NCI-H2081 (cell line): ENCODE results near the gene INHBB.

Source experiments
- DNase-seq, 2 experiments: peaks; one replicate each; lab custom pipeline; 2025; lab: John Stamatoyannopoulos, UW

INHBB gene

DNA sequence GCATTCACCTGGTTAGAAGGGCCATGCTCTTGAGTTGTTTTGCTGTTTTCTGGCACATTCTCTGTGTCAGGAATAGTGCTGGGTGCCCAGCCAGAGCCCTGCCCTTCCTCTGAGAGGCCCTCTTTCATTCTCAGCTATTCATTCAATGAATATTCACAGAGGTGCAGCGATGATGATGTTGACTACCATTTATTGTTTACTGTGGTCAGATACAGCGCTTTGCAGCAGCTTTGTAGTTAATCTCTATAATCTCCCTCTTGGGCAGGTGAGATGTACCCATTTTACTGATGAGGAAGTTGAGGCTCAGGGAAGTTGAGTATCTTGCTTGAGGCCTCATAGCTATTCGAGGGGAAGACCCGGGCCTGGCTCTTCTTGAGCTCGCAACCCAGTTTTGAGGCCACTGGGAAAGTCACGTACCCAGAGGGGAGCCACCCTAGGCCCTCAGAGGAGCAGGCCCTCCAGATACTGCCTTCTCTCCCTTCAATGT is 9.9 kb downstream of the INHBB start:
- no peak for DNase-seq

DNA sequence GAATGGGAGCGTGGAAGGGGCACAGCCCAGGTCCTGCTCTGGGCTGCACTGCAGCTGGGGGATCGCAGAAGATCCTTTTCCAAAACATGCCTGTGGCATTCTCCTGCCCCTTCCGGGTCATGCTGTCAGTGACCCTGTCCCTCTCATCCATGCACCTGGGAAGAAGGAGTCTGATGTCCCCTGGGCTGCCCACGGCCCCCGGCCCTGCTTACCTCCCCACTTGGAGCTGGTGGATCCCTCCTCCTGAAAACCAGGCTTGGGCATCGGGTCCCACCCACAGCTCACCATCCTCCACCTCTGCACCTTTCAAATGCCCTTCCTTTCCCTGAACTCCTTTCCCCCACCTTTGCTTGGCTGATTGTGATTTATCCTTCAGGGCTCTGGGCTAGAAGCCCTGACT is 11.8 kb downstream of the INHBB start:
- no peak for DNase-seq

DNA sequence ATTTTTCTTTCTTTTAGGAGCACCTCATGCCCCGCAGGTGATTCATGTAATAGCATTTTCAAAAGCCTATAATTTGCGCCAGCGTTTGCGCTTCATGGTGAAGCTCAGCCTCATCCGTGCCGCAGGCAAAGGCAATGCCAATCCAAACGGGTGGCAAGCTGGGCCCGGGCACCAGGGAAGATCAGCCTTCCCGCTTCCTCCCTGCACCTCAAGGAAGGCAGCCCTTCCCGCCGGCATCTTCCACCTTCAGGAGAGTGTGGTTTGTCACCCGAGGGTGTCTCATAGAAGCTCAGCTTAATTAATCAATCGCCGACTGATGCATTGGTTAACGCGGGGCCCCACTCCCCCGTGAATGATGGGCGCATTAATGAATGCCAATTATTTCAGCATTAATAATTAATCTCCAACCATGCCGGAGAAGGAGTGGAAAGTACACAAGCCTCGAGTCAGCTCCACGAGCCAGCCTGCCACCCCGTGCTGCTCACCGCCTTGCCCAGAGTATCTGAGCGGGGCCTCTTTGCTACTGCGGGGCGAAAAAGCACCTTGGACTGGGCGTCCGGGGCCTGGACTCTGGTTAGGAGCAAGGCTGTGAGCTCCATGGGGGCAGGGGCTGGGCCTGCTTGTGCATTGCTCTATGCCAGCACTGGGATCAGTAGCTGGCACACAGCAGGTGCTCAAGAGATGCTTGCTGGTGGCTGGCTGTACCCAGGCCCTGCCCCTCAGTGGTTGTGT is 13.0 kb downstream of the INHBB start:
- DNase-seq = peak in 1 of 2 experiments; percentile 44

DNA sequence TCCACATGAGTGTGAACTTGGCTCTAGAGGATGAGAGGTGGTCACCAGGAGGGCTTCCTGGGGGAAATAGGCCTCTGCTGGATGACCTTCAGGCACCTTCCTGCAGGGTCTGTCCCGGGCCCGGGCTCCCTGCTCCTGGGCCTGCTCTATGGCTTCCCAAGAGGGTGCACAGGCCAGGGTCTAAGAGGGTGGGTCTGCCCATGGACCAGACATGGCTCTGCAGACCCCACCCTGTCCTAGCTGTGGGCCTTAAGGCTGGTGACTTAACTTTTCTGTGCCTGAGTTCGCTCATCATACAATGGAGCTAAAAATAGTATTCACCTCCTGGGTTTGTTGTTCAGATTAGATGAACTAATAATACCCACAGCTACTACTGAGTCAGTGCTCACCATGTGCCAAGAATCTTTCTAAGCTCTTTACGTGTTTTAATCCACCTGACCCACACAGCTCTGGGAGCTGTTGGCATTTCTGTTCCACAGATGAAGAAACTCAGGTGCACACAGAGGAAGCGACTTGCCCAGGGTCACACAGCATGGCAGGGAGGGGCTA is 14.4 kb downstream of the INHBB start:
- DNase-seq = no peak

DNA sequence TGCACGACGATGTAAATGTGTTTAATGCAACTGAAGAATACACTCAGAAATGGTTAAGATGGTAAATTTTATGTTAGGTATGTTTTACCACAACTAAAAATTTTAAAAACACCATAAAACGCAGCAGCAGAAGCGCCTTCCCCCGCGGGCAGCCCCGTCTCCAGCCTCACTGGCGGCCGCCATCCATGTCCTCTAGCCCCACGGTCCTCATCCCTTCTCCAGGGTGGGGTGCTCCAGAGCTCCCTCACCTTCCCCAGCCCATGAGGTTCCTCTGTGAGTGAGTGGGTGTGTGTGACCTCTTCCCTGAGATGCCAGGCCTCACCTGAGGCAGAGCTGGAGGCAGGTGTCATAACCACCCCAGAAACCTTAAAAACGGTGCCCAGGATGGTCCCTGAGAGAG is 17.0 kb downstream of the INHBB start:
- no peak for DNase-seq

DNA sequence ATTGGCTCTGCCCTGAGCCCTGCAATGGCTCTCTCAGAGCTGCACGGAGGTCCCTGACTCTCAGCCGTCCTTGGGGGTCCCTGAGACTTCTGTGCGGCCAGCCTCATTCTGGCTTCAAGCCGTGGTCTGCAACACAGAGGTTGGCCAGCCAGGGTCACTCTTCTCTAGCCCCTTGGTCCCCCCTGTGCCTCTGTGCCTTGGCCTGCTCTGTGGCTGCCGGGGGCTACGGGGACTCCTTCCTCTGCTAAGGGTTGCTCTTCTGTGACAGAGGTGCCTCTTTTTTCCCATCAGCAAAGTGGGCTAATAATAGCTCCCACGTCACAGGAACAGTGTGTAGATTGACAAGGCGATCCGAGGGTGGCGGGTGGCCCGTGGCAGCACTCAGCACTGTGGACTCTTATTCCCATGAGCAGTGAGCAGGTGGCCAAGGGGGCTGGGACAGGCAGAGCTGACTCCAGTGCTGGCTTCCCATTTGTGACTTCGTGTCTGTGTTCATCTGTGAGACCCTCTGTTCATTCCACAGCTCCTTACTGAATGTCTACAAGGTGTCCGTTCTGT is 19.4 kb downstream of the INHBB start:
- DNase-seq = no peak

DNA sequence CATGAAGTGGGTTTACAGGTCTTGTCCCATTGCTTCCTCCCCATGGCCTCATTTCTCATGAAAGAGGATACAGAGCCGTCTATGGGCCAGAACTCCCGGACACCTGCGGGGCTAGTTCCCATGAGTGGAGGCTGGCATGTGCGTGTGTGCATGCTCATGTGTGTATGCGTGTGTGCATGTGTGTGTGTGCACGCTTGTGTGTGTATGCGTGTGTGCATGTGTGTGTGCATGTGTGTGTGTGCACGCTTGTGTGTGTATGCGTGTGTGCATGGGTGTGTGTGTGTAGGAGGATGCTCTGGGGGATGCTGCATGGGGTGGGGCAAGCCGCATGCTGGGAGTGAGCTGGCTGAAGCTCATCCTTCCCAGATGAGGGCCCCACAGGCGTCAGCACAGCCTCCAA is 20.8 kb downstream of the INHBB start:
- no peak for DNase-seq

DNA sequence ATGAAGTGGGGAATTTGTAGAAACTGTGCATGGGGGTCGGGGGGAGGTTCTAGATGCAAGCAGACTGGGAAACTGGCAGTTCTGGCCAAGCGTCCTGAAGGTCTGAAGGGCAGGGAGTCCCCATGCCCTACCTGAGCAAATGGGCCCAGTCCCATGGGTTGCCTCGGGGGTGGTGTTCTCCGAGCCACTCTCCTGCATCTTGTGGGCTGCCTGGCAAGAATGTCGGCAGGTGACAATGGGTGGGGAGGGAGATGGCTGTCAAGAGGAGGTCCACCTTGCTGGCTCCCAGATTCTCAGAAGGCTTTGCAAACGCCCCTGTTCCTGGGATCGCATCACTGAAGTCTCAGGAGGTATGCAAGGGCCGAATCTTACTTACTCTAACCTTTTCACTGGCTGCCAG is 21.3 kb downstream of the INHBB start:
- DNase-seq = no peak

DNA sequence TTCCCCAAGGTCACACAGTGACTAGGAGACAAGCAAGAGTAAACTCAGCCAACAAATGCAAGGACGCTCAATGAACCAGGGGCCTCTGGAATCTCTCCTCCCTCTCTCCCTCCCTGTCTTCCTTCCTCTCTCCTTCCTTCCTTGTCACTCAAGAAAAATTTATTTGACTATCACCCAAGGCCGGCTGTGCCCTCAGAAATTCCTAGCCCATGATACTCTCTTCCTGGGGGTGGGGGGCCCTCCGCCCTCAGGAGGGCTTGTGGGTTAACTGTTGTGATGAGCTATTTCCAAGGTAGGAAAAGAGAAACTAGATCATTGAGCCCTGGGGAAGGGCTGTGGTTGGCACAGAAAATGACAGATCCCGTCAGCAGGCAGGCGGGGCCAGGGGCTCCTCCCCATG is 21.7 kb downstream of the INHBB start:
- no peak for DNase-seq

DNA sequence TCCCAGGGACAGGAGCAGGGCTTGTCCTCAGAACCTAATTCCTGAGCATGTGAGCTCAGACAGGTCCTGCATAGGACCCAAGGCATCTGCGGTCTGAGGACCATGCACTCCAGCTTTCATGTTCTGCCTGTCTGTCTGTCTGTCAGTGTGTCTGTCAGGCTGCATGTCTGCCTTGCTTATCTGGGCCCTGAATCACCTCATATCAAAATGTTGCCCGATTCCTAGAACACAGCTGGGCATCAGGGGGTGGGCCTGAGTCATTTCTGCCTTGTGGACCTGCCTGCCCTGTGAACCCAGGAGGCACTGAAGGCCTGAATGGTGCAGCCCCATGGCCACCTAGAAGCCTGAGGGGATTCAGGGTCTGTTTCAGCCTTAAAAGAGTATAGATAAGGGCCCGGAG is 22.1 kb downstream of the INHBB start:
- DNase-seq = no peak

DNA sequence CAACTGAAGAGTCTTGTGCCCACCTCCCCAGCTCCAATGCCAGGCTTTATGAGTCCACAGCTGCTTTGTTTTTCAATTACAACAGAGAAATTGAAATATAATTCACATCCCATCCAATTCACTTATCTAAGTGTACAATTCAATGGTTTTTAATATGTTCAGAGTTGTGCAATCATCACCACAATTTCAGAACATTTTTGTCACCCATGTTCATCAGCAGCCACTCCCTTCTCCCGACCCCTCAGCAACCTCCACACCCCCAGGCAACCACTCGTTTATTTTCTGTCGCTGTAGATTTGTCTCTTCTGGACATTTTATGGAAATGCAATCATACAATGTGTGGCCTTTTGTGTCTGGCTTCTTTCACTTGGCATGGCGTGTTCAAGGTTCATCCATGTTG is 23.3 kb downstream of the INHBB start:
- no peak for DNase-seq

DNA sequence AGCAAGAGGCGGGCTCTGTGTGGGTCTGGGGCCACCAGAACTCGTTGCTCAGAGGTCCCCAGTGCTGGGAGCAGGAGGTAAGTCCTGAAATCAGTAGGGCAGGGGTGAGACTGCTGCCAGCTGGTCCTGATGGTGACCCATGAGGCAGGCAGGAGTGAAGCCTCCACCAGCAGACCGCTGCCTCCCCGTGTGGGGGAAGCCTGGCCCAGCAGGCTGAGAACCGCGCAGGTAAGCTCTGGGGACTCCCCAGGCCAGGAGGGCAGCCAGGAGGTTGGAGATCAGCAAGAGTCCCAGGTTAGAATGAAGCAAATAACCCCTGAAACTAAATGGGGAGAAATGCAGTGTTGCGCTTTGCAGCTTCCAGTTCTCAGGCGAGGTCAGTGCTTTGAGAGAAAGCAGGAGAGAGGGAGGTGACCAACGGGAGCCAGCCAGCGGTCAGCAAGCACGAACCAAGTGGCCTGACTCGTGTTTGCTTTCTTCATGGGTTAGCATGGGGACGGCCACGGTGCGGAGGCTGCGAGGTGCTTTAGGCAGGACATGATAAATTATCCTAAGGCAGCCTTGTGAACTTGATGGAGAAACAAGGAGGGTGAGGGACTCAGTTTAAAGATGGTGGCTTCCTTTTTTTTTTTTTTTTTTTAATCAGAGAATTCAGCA is 26.2 kb downstream of the INHBB start:
- DNase-seq = no peak

DNA sequence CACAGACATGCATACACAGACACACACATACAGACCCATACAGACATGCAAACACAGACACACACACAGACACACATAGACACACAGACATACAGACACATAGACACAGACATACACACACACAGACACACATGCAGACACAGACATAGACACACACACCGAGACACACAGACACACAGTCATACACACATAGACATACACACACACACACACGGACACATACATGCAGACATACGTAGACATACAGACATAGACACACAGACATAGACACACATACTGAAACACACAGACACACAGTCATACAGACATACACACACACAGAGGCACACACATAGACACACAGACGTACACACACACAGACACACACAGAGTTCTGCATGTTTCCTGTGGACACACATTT is 26.9 kb downstream of the INHBB start:
- no peak for DNase-seq

DNA sequence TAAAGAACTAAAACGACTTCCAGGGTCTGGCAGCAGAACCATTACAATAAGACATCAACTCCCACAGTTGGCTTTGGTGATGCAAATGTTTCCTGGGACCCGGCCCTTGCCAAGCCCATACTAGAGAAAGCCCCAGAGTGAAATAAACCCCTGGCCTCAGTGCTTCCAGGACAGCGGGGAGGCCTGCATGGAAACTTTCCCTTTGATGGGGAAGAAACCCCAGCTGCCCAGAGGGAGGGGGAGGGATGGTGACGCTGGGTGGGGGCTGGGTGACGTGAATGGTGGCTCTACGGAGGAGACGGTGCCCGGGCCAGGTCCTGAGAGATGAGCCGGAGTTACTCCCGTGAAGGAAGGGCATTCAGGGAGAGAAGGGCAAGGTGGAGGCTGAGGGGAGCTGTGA is 27.5 kb downstream of the INHBB start:
- DNase-seq = no peak

DNA sequence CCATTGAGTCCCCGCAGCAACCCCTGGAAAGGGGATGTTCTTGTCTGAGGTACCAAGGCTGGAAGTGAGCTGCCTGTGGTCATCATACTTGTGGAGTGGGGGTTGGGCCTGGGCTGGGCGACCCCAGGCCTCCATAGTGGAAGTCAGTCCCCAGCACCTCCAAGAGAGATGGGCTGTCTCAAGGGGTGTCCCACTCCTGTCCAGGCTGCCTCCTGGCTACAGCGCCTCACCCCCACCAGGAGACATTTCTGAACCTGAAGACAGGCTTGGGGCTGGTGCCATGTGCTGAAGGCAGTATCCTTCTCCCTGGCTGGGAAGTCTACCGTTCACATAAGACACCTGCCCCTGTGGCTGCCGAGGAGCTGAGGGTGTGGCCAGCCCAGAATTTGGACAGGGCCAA is 28.9 kb downstream of the INHBB start:
- DNase-seq = no peak

DNA sequence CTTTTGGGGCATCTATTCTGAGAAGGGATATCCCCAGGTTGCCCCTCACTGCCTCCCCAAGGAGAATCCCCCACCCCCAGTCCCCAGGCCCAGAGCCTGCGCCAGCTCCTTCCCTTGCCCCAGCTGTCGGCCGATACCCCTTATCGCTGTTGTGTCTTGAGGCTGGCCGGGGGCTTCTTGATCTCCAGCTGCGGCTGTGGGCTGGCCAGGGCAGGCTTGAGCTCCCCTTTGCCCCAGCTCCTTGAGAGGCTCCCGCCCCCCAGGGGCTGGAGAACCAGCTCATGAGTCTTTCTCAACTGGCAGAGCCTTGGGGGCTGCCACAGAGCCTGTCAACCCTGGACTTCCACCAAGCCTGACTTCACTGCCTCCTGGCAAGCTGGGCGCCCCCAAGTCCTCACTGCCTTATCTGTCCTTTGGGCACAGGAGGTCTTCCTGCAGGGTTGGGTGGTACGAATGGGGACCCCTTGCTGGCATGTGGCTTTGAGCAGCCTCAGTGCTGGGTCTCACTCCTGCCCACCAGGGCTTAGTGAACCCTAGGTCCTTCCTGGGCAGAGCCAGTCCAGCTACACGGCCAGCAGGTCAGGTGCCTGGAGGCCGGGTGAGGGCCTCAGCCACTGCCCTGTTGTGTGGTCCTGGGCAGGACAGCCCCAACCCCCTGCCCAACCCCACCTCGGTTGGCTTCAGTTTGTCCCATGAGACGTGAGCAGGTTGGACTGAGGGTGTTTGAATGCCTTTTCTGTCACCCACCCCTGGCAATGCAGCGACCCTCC is 29.5 kb downstream of the INHBB start:
- DNase-seq = no peak

DNA sequence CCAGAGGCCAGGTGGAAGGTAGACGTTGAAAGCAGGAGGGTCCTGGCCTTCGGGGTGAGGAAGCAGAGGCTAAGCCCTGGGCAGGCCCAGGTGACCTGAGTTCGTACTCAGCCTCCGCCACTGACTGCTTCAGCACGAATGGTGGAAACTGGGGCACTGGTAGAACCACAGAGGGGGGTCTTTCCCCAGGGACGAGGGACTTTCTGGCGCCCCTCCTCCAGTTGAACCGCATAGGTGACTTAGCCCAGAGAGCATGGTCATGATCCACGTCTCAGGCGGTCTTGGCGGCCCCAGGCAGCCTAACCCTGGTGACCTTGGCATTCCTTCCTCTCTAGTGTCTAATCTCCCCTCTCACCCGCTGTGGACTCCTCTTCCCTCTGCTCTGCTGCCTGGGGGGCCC is 30.2 kb downstream of the INHBB start:
- DNase-seq = no peak

DNA sequence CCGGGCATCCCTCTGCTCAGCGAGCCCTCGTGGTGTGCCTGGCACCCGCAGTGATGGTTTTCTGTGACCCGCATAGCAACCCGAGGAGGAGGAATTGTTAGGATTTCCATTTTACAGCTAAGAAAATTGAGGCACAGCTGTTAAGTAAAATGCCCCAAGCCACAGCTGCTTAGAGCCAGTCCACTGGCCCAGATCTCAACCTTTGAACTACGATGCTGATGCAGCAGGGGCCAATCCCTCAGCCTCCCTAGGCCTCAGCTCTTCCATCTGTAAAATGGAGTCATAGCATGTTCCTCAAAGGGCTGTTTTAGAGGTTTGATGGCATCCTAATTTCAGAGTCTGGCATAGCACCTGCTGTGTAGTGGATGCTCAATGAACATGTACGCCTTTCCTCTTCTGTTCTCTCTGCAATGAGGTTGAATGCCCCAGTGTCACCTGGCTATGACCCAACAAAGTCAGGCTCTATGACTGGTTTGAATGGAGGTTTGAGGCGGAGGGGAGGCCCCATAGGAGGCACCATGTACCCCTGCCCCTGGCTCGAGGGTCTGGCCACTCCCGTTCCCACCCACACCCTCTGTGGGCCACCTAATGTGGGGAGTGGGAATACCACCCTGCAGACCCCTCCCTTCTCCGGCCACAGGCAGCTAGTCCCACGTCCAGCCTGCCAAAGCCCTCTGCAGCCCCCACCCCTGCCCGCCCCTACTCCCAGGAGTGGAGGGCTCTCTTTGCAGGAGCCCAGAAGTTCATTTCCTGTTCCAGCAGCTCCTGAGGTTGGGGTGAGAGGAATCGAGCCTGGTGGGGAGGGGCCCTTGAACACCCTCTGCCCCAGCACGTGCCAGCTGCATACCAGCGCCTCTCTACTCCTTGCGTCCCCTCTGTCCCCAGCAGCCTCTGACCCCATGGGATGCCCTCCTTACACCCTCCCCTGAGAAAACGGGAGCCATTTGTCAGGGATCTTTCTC is 31.0 kb downstream of the INHBB start:
- DNase-seq = no peak

DNA sequence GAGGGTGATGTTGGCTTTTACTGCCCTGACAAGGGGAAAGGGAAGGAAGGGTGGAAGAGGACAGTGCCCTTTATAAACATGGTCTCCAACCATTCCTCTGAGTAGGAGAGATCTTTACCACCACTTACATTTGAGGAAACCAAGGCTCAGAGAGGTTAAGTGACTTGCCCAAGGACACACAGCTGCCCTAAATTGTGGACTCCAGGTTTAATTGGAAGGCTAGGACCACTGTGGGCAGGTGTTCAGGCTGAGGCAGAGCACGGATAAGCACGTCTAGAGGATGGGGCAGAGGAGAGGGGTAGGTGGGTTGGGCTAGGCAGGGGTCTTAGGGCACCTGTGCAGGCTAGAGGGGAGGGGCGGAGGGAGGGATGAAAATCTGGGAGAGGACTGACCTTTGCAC is 32.7 kb downstream of the INHBB start:
- DNase-seq = no peak

DNA sequence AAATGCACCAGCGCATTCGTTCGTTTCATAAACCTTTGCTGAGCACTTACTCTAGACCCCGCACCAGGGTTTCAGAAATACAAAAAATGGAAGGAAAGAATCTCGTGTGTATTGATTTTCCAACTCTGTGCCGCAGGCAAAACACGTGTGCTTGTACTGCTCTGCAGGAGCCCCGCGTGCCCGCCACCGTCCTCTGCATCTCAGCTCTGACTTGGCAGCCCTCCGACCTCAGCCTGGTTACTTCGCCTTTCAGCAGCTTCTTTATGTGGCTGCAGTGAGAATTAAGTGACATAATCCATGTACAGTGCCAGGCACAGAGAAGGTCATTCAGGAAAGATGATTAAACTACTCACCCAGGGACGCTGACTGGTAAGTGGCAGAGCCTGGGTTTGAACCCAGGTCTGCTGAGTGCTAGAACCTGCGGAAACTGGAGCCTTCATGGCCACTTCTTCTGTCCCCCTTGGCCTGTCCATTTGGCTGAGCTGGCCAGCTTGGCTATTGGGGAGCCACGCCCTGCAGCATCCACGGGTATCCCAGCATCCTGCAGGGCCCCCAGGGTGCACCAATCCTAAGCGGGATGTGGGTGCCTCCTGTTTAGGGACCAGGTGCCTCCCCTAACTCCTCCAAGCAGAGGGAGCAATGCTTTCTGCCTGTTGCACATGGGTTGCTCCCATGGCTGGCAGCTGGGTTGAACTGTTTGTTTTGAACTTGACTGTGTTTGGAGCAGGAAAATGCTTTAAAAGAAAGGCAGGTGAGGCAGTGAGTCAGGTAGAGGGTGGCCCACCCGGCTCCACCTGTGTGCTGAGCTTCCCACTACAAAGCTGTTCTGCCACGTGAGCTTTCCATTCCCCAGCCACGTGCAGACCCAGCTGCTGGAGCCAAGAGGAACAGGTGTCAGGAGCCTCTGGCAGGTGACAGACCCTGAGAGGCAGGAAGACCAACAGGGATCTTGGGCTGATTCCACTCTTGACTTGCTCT is 34.3 kb downstream of the INHBB start:
- peak; percentile 72 to 88 for DNase-seq
